Pancreas (tissue), 10 donors: ENCODE results near the gene FBLN1. TPM values are rescaled to one million over a fixed set of nuclear protein-coding genes. Genes with fewer than 3 reads are reported as not detected.

Experiments used
- ATAC-seq, 4 donors: fragments of 200-7000 bp; cut with Tn5 transposase; one replicate each; pipeline versions ENCODE4 v1.8.0 to v1.9.1; 2020; ENCODE audit warnings: mild to moderate bottlenecking in 4 of 4, moderate library complexity in 4 of 4
- DNase-seq, 6 donors: peaks; one replicate each; pipeline ENCODE4 v3.0.0-alpha.2; 2020
- FAIRE-seq: peaks from 2 replicates; lab custom pipeline; 2012; peaks lifted over from hg19 to GRCh38; lab: Jason Lieb, UNC
- H3K27ac ChIP-seq, 4 donors: fragments of 200-600 bp; sonication (generic); 1 replicate in 3 of 4; 2 replicates in 1 of 4; pipeline versions ENCODE4 v1.5.0 to v1.8.0; 2020
- H3K27me3 ChIP-seq, 4 donors: fragments of 200-600 bp; one replicate each; pipeline ENCODE4 v1.8.0; 2021
- H3K36me3 ChIP-seq, 3 donors: fragments of 200-600 bp; sonication (generic) in 1 of 3; one replicate each; pipeline versions ENCODE4 v1.5.0 to v1.8.0; 2020 to 2021
- H3K4me1 ChIP-seq, 3 donors: fragments of 200-600 bp; one replicate each; pipeline ENCODE4 v1.8.0; 2021
- H3K4me3 ChIP-seq, 4 donors: fragments of 200-600 bp; sonication (generic) in 2 of 4; one replicate each; pipeline versions ENCODE4 v1.5.0 to v1.8.0; 2020 to 2021
- H3K9me3 ChIP-seq, 4 donors: fragments of 200-600 bp; one replicate each; pipeline ENCODE4 v1.8.0; 2021
- CTCF ChIP-seq, 4 donors: fragments of 200-600 bp; sonication (generic) in 3 of 4; IDR thresholded peaks; one replicate each; pipeline versions ENCODE4 v1.5.0 to v1.8.0; 2021; ENCODE audit warnings: antibody characterized with exemption in 4 of 4
- WGBS, 2 donors: extraction: QIAGEN DNeasy Blood & Tissue Kit; methylation state at CpG; one replicate each; pipeline ENCODE4 v1.1.7; 2013; 5-methylcytosine and 5-hydroxymethylcytosine counted together
- intact Hi-C, 3 donors: fragments of 100-400 bp; cut with DNase I; formaldehyde crosslinking; loops; one replicate each; pipeline versions ENCODE4 v1.11.1 to v1.14.2; 2022
- polyA plus RNA-seq, 2 donors: library from polyadenylated mRNA; stranded (reverse); fragments of 200-250 nt; gene quantifications; one replicate each; pipeline ENCODE4 v1.2.3, GENCODE V29; 2013
- total RNA-seq, 6 donors: library from RNA; stranded (reverse); fragmentation: NEBNext Ultra II Directional in 4 of 6; extraction: Animal tissue kit (Norgen Biotek cat#: 25700) in 4 of 6; gene quantifications; one replicate each; pipeline versions ENCODE4 v1.2.1 to v1.2.4, GENCODE V29; 2021 to 2023
- donor health status: healthy with polysubstance abuse.
- donor health status: DM: no; HTN: no; CAD: no; lungs with moderate emphysema.
- donor health status: DM: no; HTN: no; CAD: no.
- donor health status: control.
- donor health status: control.
- donor health status: Bipolar disorder and iron deficiency.
- donor health status: DM: yes; HTN: yes; CAD: no.
- donor health status: DM: no; HTN: no; CAD: no.
- donor health status: DM: no; HTN: no; CAD: no.
- donor health status: DM: yes; HTN: yes; CAD: no.

Gene FBLN1
- total and polyA plus RNA-seq, 8 donors = 12.0 to 114 (median 21.5) TPM

GRCh38 chr22:45631140-45631840 is 128.6 kb downstream of the FBLN1 start:
- Histone ChIP-seq H3K9me3 (no peaks in the 10 kb centered on the region), H3K36me3 (no peaks in the 10 kb centered on the region), H3K27me3 (no peaks in the 10 kb centered on the region), H3K4me1 (no peaks in the 10 kb centered on the region), H3K27ac (no peak overlapping the region), H3K4me3 (no peak overlapping the region)
- WGBS, 2 donors = 48 to 60% methylated on average over 12 of the region's 12 CpGs
- DNase-seq (peak in 1 of 6 donors; percentile 6), ATAC-seq (no peak), FAIRE-seq (no peak)
- TF ChIP-seq CTCF (IDR thresholded peaks at IDR 0.05) = no peak
- intact Hi-C loops = no loop called here

DNA sequence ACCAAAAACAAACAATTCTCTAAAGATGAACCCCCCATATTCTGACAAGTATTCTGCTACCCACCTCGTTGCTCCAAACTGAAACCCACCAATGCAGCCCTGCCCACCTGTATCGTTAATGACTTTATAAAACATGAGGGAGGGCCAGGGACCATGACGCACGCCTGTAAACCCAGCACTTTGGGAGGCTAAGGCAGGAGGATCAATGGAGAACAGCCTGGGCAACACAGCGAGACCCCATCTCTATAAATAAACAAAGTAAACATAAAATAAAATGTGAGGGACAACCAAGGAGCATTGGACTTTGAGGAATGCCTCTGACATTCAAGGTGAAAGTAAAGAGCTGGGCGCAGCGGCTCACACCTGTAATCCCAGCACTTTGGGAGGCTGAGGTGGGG is 129.2 kb downstream of the FBLN1 start:
- intact Hi-C loops = no loop called here
- no peak for ATAC-seq

DNA sequence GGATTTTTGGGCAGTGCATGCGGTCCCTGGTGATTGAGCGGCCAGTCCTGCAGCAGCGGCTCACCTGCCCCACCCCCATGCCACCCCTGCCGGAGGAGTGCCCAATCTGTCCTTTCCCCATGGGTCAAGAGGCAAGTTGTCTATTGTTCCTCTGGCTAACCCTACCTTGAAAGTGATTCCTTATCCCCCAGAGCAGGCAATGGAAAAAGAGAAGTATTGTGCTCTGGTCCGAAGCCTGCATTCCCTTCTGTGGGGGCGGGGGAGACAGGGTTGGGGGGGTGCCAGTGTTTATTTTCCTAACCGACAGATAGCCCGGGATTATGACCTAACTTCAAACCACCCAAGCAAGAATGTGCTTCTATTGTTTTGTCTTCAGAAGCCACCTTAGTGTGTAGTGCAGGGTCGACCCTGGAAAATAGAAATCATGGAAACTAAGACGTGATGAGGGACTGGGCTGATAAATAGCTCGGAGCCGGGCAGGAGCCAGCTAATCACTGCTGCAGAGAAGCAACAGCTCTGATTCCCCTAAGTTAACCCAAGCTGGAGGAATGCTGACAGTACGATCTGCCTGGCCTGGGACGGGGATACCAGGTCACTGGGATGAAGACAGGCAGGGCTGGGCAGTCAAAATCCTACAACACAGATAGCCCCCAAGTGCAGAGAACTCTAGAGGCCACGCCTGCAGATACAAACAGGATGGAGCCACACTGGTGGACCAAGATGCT is 130.3 kb downstream of the FBLN1 start:
- TF ChIP-seq CTCF (IDR thresholded peaks at IDR 0.05) = no peak
- ATAC-seq (peak; percentile 18 to 65 (median 45)), DNase-seq (peak in 2 of 6 donors; percentile 28 to 33), FAIRE-seq (no peak)
- H3K27ac ChIP-seq = peak overlapping the region in 2 of 4 donors; percentile 33 to 44
- intact Hi-C loops = no loop called here
- no peaks in the 10 kb centered on the region for H3K4me1 ChIP-seq
- no peaks in the 10 kb centered on the region for H3K9me3 ChIP-seq
- 9 to 15% methylated on average over 15 of the region's 15 CpGs for WGBS, 2 donors
- no peaks in the 10 kb centered on the region for H3K36me3 ChIP-seq
- no peak overlapping the region for H3K4me3 ChIP-seq
- no peaks in the 10 kb centered on the region for H3K27me3 ChIP-seq

More for the DNA sequence above, 129.2 kb downstream of the FBLN1 start:
- WGBS, 2 donors = 74 to 78% methylated on average over 7 of the region's 7 CpGs
- H3K27ac ChIP-seq = no peak overlapping the region
- no peak for TF ChIP-seq CTCF (IDR thresholded peaks at IDR 0.05)
- H3K27me3 ChIP-seq = no peaks in the 10 kb centered on the region
- H3K4me3 ChIP-seq = no peak overlapping the region
- H3K36me3 ChIP-seq = no peaks in the 10 kb centered on the region
- no peaks in the 10 kb centered on the region for H3K9me3 ChIP-seq
- DNase-seq (peak in 1 of 6 donors; percentile 5), FAIRE-seq (no peak)
- no peaks in the 10 kb centered on the region for H3K4me1 ChIP-seq

DNA sequence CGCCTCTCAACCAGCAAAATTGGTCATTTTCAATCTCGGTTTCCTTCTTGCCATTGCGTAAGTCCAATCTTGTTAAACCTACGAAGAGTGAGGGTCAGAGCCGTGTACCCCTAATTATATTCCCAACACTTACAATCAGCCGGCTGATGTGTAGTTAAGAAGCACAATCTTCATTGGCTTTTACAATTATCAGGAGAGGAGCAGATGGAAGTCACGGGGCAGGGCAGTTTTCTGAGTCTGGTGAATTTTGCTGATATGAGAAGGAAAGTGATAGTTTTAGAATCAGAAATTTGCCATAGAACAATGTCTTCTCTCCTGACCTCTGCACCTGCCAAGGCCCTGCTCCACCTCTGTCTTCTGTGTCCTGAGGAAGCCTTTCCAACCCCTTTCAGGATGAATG is 134.0 kb downstream of the FBLN1 start:
- Histone ChIP-seq H3K4me3 (no peak overlapping the region), H3K9me3 (no peaks in the 10 kb centered on the region), H3K4me1 (no peaks in the 10 kb centered on the region), H3K27ac (no peak overlapping the region), H3K27me3 (no peaks in the 10 kb centered on the region), H3K36me3 (no peaks in the 10 kb centered on the region)
- 72 to 76% methylated on average over 7 of the region's 7 CpGs for WGBS, 2 donors
- FAIRE-seq (no peak), DNase-seq (no peak), ATAC-seq (no peak)
- intact Hi-C loops = no loop called here
- TF ChIP-seq CTCF (IDR thresholded peaks at IDR 0.05) = no peak

GRCh38 chr22:45638197-45638596 is 135.5 kb downstream of the FBLN1 start:
- intact Hi-C loops = no loop called here
- 31 to 34% methylated on average over 3 of the region's 3 CpGs for WGBS, 2 donors
- FAIRE-seq = no peak
- no peaks in the 10 kb centered on the region for H3K9me3 ChIP-seq
- peak in 1 of 4 donors; percentile 36 for ATAC-seq
- no peak overlapping the region for H3K4me3 ChIP-seq
- no peak for DNase-seq
- H3K36me3 ChIP-seq = no peaks in the 10 kb centered on the region
- no peak for TF ChIP-seq CTCF (IDR thresholded peaks at IDR 0.05)
- H3K4me1 ChIP-seq = no peaks in the 10 kb centered on the region
- no peak overlapping the region for H3K27ac ChIP-seq
- no peaks in the 10 kb centered on the region for H3K27me3 ChIP-seq
